ENCODE results near the gene RCCD1.
A peak's percentile ranks its signal among the peaks of the same experiment; 100 is the strongest.
"Not testable (repeated sequence)": the region's sequence is repeated elsewhere in the genome, so short reads cannot be mapped to it uniquely, and the experiment has no call there.

The RCCD1 gene

GRCh38 chr15:90918835-90919234, 35.8 kb upstream of the RCCD1 start:
- TF ChIP-seq, protein P1, sequence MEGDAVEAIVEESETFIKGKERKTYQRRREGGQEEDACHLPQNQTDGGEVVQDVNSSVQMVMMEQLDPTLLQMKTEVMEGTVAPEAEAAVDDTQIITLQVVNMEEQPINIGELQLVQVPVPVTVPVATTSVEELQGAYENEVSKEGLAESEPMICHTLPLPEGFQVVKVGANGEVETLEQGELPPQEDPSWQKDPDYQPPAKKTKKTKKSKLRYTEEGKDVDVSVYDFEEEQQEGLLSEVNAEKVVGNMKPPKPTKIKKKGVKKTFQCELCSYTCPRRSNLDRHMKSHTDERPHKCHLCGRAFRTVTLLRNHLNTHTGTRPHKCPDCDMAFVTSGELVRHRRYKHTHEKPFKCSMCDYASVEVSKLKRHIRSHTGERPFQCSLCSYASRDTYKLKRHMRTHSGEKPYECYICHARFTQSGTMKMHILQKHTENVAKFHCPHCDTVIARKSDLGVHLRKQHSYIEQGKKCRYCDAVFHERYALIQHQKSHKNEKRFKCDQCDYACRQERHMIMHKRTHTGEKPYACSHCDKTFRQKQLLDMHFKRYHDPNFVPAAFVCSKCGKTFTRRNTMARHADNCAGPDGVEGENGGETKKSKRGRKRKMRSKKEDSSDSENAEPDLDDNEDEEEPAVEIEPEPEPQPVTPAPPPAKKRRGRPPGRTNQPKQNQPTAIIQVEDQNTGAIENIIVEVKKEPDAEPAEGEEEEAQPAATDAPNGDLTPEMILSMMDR (IDR thresholded peaks at IDR 0.05; ENCODE audit: low read depth, low read length, missing control alignments), result no peak
- in situ Hi-C loops (cut with HindIII; ENCODE audit: low sequenced_read_pairs), result no loop called here
- DNase-seq (ENCODE audit: low read depth), result no peak
- no peak overlapping the region for H3K4me3 ChIP-seq (ENCODE audit: low read depth, low read length)

- in situ Hi-C loops (cut with HindIII; ENCODE audit: low sequenced_read_pairs), result no loop called here
- TF ChIP-seq, protein P1 (IDR thresholded peaks at IDR 0.05; ENCODE audit: low read depth, low read length, missing control alignments), result no peak
- DNase-seq (ENCODE audit: low read depth), result no peak
- no peak overlapping the region for H3K4me3 ChIP-seq (ENCODE audit: low read depth, low read length)
Observed at GRCh38 chr15:90921887-90922286, 32.8 kb upstream of the RCCD1 start.

DNA sequence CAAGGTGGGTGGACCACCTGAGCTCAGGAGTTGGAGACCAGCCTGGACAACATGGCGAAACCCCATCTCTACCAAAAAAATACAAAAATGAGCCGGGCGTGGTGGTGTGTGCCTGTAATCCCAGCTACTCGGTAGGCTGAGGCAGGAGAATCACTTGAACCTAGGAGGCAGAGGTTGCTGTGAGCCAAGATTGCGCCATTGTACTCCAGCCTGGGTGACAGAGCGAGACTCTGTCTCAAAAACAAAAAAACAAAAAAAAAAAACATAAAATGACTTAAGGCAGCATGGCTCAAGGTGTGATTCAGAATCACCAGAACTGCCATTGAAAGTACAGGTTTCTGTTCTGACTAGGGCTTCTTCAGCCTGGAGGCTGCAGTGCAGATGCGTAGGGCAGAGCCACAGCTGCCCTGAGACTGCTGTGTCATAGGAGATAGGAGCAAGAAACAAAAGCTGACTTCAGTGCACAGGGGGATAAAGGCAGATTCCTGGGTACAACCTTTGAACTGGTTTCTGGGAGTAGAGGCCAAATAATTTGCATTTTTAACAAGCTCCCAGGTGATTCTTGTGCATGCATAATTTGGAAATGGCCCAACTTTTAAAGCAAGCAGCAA, 31.9 kb upstream of the RCCD1 start:
- in situ Hi-C loops (cut with HindIII; ENCODE audit: low sequenced_read_pairs); DNase-seq (ENCODE audit: low read depth); H3K4me3 ChIP-seq (ENCODE audit: low read depth, low read length): not testable (repeated sequence)

- TF ChIP-seq, protein P1 (IDR thresholded peaks at IDR 0.05; ENCODE audit: low read depth, low read length, missing control alignments), result no peak
- no peak overlapping the region for H3K4me3 ChIP-seq (ENCODE audit: low read depth, low read length)
- in situ Hi-C loops (cut with HindIII; ENCODE audit: low sequenced_read_pairs), result no loop called here
- DNase-seq (ENCODE audit: low read depth), result no peak
Observed at GRCh38 chr15:90924375-90924774, 30.3 kb upstream of the RCCD1 start.

- DNase-seq (ENCODE audit: low read depth); H3K4me3 ChIP-seq (ENCODE audit: low read depth, low read length); in situ Hi-C loops (cut with HindIII; ENCODE audit: low sequenced_read_pairs): not testable (repeated sequence)
Observed at GRCh38 chr15:90926766-90927165, 27.9 kb upstream of the RCCD1 start.

DNA sequence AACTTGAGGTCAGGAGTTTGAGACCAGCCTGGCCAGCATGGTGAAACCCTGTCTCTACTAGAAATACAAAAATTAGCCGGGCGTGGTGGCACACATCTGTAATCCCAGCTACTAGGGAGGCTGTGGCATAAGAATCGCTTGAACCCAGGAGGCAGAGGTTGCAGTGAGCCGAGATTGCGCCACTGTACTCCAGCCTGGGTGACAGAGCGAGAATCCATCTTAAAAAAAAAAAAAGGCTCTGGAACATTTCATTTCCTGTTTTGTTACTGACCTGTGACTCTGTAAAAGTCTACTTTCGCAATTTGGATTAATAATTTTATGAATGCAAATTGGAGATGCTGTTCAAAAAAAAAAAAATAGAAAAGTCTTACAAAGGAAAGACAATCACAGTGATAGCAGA, 26.6 kb upstream of the RCCD1 start:
- H3K4me3 ChIP-seq (ENCODE audit: low read depth, low read length); in situ Hi-C loops (cut with HindIII; ENCODE audit: low sequenced_read_pairs); DNase-seq (ENCODE audit: low read depth): not testable (repeated sequence)

DNA sequence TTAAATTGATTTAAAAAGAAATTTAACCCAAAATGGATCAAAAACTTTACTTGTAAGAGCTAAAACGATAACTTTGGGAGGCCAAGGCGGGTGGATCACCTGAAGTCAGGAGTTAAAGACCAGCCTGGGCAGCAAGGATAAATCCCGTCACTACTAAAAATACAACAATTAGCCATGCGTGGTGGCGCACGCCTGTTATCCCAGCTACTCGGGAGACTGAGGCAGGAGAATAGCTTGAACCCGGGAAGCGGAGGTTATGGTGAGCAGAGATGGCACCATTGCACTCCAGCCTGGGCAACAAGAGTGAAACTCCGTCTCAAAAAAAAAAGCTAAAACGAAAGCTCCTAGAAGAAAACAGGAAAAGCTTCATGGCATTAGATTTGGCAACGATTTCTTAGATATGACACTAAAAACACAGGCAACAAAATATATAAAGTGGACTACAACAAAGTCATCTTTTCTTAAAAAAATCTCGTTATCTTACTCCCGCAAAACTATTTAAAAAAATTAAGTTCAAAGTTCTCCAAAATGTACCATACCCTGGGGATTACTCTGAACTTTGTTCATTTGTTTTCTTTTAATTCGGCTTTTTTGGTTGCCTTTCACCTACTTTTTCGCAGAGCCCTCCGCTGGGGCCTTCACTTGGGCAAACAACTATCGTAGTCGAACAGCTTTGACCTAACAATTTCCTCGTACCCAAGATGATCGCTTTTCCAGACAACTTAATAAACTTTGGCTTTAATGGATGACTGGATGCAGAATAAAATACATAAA, 25.3 kb upstream of the RCCD1 start:
- TF ChIP-seq, protein P1 (IDR thresholded peaks at IDR 0.05; ENCODE audit: low read depth, low read length, missing control alignments), result no peak
- H3K4me3 ChIP-seq (ENCODE audit: low read depth, low read length), result peak overlapping the region; percentile 43
- DNase-seq (ENCODE audit: low read depth), result no peak
- in situ Hi-C loops (cut with HindIII; ENCODE audit: low sequenced_read_pairs), result no loop called here

DNA sequence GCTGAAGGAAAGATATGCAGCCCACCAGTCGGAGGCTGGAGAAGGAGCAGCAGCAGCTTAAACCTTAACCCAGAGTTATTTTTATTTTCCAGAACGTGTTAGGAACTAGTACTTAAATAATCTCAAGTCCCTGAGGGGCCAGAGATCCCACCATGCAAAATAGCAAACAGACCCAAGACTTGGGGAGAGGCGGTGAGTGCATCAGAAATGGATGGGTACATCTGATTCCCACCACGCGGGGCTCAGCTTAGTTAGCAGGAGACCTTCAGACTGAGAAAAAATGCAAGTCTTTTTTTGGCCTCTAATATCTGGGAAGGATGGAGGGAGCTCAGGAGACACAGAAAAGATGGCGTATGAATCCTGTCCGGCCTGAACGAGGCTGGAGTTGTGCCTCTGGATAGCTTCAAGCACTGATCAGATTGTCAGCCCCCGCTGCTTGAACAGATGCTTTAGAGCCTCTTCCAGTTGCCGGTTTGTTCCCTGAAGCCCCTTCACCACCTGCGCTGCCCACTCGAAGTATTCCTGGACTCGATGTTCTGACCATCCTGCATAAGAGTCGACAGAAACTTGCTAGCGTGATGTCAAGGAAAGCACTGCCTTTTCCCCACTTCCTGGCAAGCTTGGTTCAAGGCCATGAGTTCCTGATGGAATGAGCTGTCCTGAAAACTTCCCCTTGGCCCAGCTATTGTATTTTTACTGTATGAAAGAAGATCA, 23.7 kb upstream of the RCCD1 start:
- DNase-seq (ENCODE audit: low read depth), result no peak
- H3K4me3 ChIP-seq (ENCODE audit: low read depth, low read length), result no peak overlapping the region
- in situ Hi-C loops (cut with HindIII; ENCODE audit: low sequenced_read_pairs), result no loop called here
- TF ChIP-seq, protein P1 (IDR thresholded peaks at IDR 0.05; ENCODE audit: low read depth, low read length, missing control alignments), result no peak

Measured in astrocyte of the cerebellum (primary cell).